Ectodermal cell (in vitro differentiated cells): ENCODE results near the gene CLCA1.
"Not testable (repeated sequence)": the region's sequence is repeated elsewhere in the genome, so short reads cannot be mapped to it uniquely, and the experiment has no call there.

Experiments used
- H3K27ac ChIP-seq: 2 replicates; pipeline ENCODE4 v1.7.0; 2013; ENCODE audit warnings: mild to moderate bottlenecking, low read depth, low read length; ENCODE audit not compliant: insufficient read depth, poor library complexity, severe bottlenecking
- H3K27me3 ChIP-seq: 2 replicates; pipeline ENCODE4 v1.7.0; 2013; ENCODE audit warnings: mild to moderate bottlenecking, low read length; ENCODE audit not compliant: insufficient read depth, control insufficient read depth, poor library complexity, severe bottlenecking
- H3K36me3 ChIP-seq: one replicate; pipeline ENCODE4 v1.7.0; 2013; ENCODE audit warnings: low read length; ENCODE audit not compliant: control insufficient read depth, insufficient read depth
- H3K4me1 ChIP-seq: one replicate; pipeline ENCODE4 v1.7.0; 2013; ENCODE audit warnings: low read length; ENCODE audit not compliant: control insufficient read depth, insufficient read depth
- H3K4me3 ChIP-seq: 2 replicates; pipeline ENCODE4 v1.7.0; 2013; ENCODE audit warnings: low read depth, low read length, control low read depth; ENCODE audit not compliant: insufficient read depth
- H3K9me3 ChIP-seq: 2 replicates; pipeline ENCODE4 v1.7.0; 2013; ENCODE audit warnings: mild to moderate bottlenecking, low read length, moderate library complexity; ENCODE audit not compliant: control insufficient read depth
- whole genome bisulfite sequencing, 2 experiments: methylation state at CpG; one replicate each; pipeline ENCODE4 v1.1.7; 2013; ENCODE audit warnings: missing lambda C conversion rate in 2 of 2; 5-methylcytosine and 5-hydroxymethylcytosine counted together

Gene CLCA1

DNA sequence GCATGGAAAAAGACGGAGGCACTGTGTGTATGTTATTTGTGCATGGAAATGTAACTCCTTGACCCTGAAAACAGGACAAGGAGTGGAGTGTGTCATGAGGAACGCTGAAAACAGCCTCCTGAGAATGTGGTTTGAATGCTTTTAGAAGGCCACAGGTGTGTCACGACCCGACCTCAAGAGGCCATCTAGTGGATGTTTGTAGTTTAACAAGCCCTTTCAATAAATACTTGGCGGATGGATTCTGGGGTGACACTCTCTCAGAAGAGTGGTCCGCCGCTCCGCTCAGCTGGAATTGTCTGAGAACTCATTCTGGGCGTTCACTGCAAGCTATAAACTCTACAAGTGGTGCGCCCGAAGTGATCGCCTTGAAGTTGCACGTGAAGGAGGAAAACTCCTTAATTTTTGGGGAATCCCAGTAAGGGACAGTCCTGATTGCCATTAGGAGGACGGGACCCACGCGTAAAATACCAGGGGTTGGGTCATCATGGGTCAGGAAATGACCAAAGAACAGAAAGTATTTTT, 33.5 kb downstream of the CLCA1 start:
- not testable (repeated sequence) for H3K27ac ChIP-seq, H3K9me3 ChIP-seq, H3K36me3 ChIP-seq, H3K27me3 ChIP-seq
- 44 to 46% methylated on average over 16 of the region's 16 CpGs for WGBS, 2 experiments
- Histone ChIP-seq H3K4me1 (peaks cover 12% of the 10 kb centered on the region), H3K4me3 (peak overlapping the region; percentile 1)

DNA sequence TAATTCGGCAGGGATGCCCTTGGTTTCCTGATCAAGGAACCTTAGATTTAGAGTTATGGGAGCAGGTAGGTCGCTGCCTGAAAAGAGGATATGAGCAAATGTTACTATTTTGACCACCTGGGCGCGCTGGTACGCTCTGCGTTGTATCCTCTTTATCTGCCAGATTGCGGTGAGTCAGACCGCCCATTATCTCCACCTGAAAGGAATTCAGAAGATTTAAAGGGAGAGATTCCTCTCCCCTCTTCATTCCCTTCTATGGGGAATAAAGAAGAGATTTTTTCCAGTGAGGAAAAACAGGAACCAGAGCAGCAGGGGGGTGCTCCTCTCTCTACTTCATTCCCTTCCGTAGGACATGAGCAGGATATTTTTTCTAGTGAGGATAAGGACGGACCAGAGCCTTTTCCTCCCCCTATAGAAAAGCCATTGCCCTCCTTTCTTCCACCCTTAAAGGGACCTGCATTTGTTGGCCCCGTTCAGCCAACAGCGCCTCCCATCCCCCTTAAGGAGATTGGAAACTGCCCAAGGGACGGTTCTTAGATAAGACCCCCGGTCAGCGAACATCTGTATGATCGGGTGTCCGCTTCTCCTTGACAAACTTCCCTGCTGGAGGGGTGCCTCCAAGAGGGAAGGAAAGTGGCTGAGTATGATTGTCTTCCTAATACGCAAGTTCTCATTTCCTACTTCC, 34.1 kb downstream of the CLCA1 start:
- Histone ChIP-seq H3K4me3 (peak overlapping the region; percentile 11), H3K9me3 (no peaks in the 10 kb centered on the region), H3K36me3 (no peaks in the 10 kb centered on the region), H3K27ac (no peak overlapping the region), H3K27me3 (no peaks in the 10 kb centered on the region), H3K4me1 (peaks cover 12% of the 10 kb centered on the region)
- 43 to 44% methylated on average over 16 to 18 of the region's 18 CpGs for WGBS, 2 experiments

DNA sequence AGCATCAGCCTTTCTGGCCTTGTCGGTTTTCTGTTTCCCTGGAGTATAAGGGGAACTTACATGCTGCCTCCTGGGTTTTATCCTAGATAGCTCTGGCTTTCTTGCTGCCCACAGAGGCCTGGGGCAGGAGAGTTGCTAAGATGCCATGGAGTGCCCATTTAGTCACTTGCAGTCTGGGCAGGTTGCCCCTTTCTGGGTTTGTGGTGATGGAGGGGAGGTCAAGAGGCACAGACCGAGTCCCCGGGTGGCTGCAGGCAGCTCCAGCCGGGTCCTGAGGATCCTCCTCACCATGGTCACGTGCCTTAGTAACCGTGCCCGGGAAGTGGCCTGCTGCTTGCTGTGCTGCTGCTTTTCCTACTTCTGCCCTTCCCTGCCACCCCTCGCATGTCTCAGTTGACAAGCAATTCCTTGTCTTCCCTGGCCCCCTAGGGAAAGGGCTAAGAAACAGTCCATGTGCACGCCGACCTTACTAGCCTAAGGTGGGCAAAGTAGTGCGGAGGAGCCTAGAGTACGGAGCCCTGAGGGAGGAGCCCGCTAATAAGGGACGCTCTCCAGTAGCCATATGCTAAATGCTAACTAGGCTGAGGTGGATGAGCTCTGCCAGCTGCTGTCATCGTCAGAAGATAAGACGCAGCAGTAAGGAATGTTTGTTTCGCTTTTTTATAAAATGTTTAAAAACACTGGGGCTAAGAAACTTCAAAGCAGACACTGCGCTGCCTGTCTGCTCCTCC, 34.8 kb downstream of the CLCA1 start:
- Histone ChIP-seq H3K27ac (no peak overlapping the region), H3K36me3 (no peaks in the 10 kb centered on the region), H3K27me3 (no peaks in the 10 kb centered on the region), H3K4me3 (peak overlapping the region; percentile 11), H3K4me1 (peaks cover 12% of the 10 kb centered on the region), H3K9me3 (no peaks in the 10 kb centered on the region)
- WGBS, 2 experiments, result 57 to 64% methylated on average over 18 of the region's 18 CpGs

DNA sequence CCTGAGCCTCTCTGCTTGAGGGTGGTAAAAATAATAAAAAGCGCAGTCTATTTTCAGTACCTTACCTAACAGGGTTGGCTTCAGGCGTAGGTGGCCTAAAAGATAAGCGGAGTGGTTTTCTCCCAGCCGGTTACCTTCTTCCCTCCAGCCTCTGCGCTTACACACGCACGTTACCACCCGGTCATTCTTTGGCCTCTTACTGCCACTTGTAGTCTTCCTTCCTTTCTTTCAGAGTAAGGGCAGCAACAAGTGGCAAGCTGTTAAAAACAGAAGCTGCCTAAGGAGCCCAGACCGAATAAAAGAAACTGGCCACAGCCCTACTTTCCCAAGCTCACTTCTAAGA, 35.4 kb downstream of the CLCA1 start:
- Histone ChIP-seq H3K4me1 (peaks cover 12% of the 10 kb centered on the region), H3K27ac (no peak overlapping the region), H3K4me3 (no peak overlapping the region), H3K27me3 (no peaks in the 10 kb centered on the region), H3K9me3 (no peaks in the 10 kb centered on the region), H3K36me3 (no peaks in the 10 kb centered on the region)
- 64 to 65% methylated on average over 9 of the region's 9 CpGs for WGBS, 2 experiments

DNA sequence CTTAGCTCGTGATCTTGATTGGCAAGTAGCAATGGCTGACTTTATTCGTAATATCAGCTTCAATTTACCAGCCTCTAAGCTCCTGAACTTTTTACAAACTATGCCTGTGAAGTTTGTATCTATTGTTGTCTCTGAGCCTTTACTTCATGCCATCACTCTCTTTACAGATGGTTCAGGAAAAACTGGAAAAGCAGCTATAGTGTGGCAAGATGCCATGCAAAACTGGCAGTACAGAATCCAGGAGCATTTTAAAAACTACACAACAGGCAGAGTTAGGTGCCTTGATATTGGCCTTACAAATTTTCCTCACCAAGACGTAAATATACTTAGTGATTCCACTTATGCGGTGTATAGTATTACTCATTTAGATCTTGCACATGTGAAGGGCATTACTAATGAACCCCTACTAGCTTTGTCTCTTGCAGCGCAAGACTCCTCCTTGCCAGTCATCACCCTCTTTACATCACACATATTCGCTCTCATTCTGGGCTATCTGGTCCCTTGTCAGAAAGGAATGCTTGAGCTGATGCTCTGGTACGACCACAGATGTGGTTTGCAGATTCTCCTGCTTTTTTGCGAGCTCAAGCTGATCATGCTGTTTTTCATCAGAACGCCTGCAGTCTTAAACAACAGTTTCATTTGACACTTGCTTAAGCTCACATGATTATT, 36.3 kb downstream of the CLCA1 start:
- Histone ChIP-seq H3K27ac (no peak overlapping the region), H3K9me3 (no peaks in the 10 kb centered on the region), H3K4me1 (peaks cover 12% of the 10 kb centered on the region), H3K27me3 (no peaks in the 10 kb centered on the region), H3K4me3 (no peak overlapping the region), H3K36me3 (no peaks in the 10 kb centered on the region)
- WGBS, 2 experiments, result 90 to 91% methylated on average over 9 of the region's 9 CpGs

DNA sequence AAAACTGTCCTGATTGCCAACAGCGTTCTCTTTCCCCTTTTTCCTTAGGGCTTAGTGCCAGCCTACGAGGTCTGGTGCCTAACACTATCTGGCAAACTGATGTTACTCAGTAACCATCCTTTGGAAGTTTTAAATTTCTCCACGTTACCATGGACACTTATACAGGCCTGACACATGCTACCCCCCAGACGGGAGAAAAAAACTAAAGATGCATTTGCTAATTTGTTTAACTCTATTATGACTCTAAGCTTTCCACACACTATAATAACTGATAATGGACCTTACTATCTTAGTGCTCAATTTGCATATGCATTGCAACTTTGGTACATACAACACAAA, 36.8 kb downstream of the CLCA1 start:
- Histone ChIP-seq H3K27me3 (no peaks in the 10 kb centered on the region), H3K4me3 (no peak overlapping the region), H3K27ac (no peak overlapping the region), H3K36me3 (no peaks in the 10 kb centered on the region), H3K9me3 (no peaks in the 10 kb centered on the region), H3K4me1 (peaks cover 12% of the 10 kb centered on the region)
- WGBS, 2 experiments, result 84 to 94% methylated on average over 4 of the region's 4 CpGs

DNA sequence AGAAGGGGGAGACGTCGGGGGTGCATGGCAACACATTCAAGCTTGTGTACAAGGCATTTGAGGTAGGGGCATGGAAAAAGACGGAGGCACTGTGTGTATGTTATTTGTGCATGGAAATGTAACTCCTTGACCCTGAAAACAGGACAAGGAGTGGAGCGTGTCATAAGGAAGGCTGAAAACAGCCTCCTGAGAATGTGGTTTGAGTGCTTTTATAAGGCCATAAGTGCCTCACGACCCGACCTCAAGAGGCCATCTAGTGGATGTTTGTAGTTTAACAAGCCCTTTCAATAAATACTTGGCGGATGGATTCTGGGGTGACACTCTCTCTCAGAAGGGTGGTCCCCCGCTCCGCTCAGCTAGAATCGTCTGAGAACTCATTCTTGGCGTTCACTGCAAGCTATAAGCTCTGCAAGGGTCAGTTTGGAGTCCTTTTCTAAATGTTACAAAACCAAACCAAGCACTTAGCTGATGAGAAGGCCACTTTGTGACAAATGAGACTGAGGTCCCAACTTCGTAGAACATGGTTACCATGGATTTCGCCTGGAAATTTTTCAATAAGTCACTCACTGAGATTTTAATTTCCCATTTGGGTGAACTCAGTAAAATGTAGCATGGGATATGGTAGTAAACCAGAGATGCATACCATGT, 39.3 kb downstream of the CLCA1 start:
- 58% methylated on average over 13 of the region's 13 CpGs for WGBS, 2 experiments
- Histone ChIP-seq H3K36me3 (no peaks in the 10 kb centered on the region), H3K27me3 (no peaks in the 10 kb centered on the region), H3K27ac (no peak overlapping the region), H3K4me1 (peaks cover 12% of the 10 kb centered on the region), H3K4me3 (no peak overlapping the region), H3K9me3 (no peaks in the 10 kb centered on the region)

DNA sequence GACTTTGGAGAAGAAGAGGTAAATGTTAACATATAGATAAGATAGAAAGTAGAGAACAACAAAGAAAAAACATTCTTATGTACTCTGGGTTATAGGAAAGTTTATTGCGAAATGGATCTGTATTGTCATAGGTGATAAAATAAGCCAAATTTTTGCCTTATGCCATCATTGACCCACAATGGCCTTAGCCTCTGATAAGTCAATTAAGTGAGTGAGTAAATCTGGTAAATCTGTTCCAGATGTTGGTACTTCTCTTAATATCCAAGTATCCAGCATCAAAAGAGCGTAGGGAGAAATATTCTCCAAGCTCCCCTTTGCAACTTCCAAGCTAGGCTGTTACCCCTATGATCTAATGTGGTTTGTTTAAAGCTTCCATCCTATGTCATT, 39.8 kb downstream of the CLCA1 start:
- Histone ChIP-seq H3K36me3 (no peaks in the 10 kb centered on the region), H3K27me3 (no peaks in the 10 kb centered on the region), H3K4me3 (no peak overlapping the region), H3K9me3 (no peaks in the 10 kb centered on the region), H3K27ac (no peak overlapping the region), H3K4me1 (peaks cover 12% of the 10 kb centered on the region)
- 94 to 95% methylated on average over 2 of the region's 2 CpGs for WGBS, 2 experiments

DNA sequence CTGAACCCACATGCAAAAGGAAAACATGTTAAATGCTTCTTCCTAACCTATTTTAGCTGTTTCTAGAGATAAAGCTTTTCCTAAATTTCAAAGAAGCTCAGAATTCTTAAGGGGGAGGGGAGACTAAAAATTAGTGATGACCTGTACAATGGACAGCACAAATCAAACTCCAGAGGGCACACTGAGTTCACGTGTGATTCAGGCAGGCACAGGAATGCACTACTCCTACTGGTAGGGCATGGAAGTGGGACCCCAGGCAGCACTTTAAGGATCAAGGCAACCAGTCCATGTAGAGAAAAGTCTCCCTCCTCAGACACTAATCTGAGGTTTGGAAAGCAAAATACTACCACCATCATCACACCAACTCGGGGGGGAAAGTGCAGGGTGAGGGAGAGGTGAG, 46.9 kb downstream of the CLCA1 start:
- WGBS, 2 experiments, result 34 to 45% methylated on average over 1 of the region's 2 CpGs
- H3K9me3 ChIP-seq, result no peaks in the 10 kb centered on the region
- no peaks in the 10 kb centered on the region for H3K36me3 ChIP-seq
- H3K27ac ChIP-seq, result no peak overlapping the region
- no peaks in the 10 kb centered on the region for H3K4me1 ChIP-seq
- no peak overlapping the region for H3K4me3 ChIP-seq
- no peaks in the 10 kb centered on the region for H3K27me3 ChIP-seq

DNA sequence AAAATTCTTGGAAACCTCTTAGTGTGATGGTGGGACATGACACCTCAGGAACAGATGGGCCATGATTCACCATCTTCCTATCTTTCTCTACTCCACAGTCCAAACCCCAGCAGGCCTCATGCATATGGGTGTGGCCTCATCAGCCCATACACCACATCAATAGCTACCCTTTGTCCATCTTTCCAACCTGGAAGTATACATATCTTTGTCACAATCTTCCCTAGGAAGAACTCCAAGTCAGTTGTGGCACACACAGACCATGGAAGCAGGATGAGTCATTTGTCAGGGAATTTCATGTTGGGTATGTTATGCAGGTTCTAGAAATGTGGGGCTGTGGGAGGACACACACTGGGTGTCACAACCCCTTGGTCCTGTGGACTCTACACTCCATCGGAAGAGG, 47.6 kb downstream of the CLCA1 start:
- Histone ChIP-seq H3K27ac (no peak overlapping the region), H3K36me3 (no peaks in the 10 kb centered on the region)

More for the DNA sequence above, 47.6 kb downstream of the CLCA1 start:
- WGBS, 2 experiments, result 88 to 100% methylated on average over 1 of the region's 1 CpG
- Histone ChIP-seq H3K4me1 (no peaks in the 10 kb centered on the region), H3K9me3 (no peaks in the 10 kb centered on the region), H3K4me3 (no peak overlapping the region), H3K27me3 (no peaks in the 10 kb centered on the region)
